A172 (cell line): Measurements from ENCODE around the gene ZFYVE21. TPM values are rescaled to one million over a fixed set of nuclear protein-coding genes. Genes with fewer than 3 reads are reported as not detected.

Experiments used
- DNase-seq: peaks from one replicate; pipeline ENCODE4 v3.0.0-alpha.2; 2015; ENCODE audit warnings: low spot score
- total RNA-seq: library from RNA; depleted of rRNA; stranded (reverse); fragments of >200 nt; shearing (Covaris generic); gene quantifications from 2 replicates; pipeline ENCODE4 v1.2.3, GENCODE V29; 2014

Gene ZFYVE21
- total RNA-seq, 1 experiment from 2014 or later: 57.4 TPM

DNA sequence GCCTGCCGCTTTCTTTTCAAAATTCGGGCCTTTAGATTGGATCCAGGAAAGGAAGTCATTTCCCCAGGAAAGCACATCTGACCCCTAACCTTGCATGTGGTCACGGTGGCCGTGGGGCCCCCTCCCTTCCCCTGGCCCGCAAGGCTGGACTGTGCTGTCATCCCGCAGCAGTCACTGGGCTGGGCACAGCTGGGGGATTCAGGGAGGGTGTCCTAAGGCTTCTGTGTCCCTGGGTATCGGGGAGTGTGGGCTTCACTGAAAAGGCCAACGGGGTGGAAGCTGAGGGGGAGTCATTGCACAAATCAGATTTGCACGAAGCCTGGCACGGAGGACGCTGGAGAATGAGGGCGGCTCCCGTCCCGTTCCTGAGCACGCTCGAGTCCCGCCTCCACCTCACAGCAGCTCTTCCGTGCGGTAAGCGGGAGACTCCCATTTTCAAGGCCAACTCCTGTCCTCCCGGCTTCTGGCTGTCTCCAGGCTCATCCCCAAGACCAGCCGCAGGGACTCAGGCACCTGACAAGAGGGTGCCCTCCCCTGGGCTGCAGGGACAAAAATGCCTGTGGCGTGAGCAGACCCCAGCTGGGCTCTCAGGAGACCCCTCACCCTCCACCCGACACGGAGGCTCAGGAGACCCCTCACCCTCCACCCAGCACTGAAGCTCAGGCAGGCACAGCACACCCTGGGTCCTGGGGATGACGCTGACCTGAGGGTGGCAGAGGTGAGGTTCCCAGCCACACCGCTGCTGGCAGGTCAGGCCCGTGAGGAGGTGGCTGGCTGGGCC, 9.9 kb upstream of the ZFYVE21 start:
- DNase-seq: no peak

DNA sequence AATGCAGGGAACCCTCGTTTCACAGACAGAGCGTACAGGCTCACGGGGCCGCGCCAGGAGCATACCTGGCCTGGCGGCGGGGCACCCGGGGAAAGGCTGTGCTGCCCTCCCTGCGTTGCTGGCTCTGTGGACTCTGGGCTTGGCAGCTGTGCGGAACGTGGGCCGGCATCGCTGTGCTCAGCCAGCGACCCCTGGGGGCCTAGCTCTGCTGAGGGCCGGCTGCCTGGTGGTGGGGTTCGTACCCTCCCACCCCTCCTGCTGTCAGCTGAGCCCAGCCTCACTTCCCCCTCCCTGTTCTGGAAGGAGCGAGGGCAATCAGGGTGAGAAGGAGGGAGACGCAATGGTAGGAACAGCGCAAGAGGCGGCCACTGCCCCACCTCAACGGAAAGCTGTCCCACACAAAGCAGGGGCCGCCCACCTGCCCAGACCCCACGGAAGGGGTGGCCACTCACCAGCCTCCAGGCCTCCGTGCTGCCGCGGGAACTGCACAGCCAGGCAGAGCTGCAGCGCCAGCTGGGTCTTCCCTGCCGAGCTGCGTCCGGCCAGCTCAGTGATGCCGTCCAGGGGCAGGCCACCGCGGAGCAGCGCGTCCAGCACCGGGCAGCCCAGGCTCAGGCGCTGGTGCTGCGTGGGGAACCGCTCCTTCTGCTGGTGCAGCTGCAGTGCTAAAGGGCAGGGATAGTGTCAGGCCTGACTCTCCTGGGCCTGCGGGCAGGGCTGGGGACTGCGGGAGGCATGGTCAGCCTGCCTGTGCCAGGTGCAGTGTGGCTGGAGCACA, 8.9 kb upstream of the ZFYVE21 start:
- DNase-seq: no peak

DNA sequence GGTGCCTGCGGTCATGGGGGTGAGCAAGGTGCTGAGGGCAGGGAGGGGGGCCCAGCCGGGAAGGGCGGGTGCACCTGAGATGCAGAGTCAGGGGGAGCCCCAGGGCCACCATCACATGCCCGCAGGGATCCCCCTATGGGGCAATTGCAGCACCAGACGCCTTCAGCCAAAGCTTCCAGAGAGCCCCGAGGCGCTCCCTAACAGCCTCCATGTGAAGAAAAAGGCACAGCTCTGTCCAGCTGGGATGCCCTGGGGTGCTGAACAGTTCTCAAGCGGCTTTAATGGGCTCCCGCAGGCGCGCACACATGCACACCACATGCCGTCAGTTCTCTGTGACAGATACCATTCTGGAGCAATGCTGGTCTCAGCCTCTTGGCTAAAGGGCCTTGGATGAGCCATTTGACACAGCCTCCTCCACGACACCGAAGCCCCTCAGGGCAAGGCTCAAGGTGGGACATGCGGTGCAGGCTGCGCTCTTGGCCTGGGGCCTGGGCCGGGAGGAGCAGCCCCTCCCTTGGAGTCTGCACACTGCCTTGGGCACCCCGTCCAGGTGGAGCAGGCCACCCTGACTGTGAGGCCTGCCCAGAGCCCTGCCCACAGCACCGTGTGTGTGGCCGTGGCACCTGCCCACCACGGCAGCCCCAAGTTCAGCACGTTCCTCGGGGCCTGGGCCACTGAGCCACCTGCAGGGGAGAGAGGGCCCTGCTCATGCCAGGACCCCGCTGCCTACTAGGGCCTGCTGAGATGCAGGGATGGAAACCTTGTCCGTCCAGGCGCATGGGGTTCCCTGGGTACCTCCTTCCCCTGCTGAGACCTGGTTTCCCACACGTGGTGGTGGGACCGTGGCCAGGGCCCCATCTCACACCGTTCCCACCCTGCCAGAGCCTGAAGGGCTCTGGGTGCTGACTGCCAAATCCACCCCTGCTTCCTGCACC, 8.0 kb upstream of the ZFYVE21 start:
- no peak for DNase-seq

DNA sequence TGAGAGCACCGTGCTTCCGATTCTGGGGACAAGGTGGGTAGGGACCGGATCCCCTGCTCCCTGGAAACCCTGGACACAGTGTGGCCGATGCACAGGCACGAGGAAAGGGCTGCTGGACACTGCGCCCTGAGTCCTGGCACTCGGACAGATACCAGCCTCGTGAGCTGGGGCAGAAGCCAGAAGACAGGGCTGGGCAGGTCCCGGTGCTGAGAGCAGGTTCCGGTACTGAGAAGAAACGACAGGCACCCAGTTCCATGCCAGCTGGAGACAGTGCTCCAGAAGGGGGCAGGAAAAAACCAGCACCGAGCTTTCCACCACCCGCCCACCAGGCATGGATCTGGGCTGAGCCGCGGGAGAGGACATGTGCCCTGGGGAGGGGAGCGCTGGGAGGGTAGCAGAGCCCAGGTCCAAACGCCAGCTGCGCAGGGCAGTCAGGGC, 6.8 kb upstream of the ZFYVE21 start:
- DNase-seq: no peak

DNA sequence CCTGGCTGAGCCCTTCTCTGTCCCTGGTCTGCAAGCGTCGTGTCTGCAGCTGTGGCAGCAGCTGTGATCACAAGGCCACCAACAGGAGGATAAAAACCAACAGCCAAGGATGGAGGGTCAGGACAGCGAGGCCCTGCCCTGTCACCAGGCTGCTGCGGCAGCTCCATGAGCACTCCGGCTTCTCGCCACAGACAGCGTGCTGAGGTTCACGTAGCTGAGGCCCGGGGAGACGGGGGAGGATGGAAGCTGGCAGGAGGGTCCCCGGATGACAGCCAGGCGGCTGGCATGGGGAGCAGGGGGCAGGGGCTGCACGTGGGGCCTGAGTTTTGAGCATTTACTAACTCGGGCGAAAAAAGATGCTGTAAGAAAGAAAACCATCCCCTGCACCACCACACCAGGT, 5.8 kb upstream of the ZFYVE21 start:
- no peak for DNase-seq

DNA sequence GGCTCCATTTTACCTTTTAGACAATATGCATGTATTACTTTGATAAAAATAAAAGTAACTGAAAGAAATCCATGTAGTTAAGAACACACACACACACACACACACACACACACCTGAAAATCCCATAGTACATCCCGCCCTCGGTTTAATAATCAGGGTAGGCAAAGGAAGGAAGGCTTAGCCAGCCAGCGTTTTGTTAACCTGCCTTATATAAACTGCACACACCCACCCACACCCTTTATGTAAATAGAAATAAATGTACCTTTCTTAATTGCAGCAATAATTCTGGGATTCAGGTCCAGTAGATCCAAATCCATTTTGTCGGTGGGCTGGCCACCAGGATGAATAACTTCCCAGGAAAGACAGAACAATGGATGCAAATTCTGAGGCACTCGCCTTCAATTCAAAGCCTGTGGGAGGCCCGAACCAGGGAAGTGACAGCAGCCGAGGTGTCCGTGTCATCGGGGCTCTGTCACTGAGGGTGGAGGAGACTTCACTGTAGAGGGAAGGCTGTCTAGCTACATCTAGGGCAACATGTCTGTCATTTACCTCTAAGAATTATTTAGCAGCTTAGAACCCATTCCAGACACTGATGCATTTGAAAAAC, 4.7 kb upstream of the ZFYVE21 start:
- no peak for DNase-seq

DNA sequence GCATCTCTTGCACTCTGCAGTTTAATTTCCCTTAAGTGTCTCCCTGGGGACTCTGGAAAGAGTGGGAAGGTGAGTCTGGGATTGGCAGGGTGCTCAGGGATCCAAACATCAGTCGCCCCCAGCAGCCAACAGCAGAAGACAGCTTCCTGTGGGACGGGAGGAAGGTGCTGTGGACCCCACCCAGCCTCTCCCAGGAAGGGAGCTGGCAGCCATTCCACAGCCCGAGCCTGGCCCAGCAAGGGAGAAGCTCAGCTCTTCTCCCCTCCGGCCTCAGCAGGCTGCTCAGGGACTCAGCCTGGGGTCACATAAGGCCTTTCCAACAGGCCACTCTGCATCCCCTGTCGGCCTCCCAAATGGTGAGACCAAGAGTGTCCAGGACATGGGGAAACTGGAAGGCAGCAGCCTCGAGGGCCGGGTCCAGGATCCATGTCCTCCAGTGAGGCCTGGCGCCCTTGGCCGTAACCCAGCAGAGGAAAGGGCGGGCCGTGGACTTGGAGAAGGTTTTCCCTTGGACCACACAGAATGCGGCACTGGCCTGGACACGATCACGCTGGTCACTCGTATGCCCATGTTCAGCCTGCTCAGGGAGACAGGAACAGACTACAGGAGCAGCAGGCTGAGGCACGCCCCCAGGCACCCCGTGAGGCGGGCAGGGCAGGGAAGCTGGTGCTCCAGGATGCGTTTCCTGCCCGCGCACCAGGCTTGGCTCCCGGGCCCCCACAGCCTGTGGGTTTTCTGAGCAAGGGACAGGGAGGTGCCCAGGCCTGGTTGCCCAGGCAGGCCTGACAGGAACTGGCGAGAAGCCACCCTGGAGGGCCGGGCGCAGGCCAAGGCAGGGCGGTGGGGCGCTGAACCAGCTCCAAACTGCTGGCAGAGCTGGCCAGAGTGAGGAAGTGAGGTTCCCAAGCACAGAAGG, 3.8 kb upstream of the ZFYVE21 start:
- DNase-seq: peak; percentile 51

DNA sequence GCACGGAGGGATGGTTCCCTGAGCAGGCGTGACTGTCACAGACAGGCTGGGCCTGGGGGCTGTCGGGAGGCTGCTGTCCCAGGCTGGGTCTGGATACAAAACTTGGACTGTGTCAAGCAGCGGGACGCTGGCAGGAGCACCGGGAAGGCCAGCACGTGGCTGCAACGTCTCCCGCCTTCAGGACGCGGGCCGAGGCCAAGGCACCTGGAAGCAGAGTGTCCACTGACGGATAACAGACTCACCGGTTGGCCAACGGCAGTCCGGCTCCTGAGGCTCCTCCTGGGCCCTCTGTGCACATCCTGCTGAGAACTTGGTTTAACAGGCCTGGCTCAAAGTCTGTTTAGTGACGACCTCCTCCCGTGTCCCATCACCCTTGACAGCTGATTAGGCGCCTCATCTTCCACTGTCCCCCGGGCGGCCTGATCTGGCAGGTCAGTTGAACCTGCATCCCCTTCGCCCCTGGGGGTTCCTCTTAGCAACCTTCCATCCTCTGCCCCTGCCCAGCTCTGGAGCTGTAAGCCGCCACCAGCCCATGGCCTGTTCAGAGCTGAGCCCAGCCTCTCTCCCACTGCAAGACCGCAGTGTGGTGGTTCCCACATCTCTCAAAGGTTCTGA, 2.9 kb upstream of the ZFYVE21 start:
- no peak for DNase-seq

DNA sequence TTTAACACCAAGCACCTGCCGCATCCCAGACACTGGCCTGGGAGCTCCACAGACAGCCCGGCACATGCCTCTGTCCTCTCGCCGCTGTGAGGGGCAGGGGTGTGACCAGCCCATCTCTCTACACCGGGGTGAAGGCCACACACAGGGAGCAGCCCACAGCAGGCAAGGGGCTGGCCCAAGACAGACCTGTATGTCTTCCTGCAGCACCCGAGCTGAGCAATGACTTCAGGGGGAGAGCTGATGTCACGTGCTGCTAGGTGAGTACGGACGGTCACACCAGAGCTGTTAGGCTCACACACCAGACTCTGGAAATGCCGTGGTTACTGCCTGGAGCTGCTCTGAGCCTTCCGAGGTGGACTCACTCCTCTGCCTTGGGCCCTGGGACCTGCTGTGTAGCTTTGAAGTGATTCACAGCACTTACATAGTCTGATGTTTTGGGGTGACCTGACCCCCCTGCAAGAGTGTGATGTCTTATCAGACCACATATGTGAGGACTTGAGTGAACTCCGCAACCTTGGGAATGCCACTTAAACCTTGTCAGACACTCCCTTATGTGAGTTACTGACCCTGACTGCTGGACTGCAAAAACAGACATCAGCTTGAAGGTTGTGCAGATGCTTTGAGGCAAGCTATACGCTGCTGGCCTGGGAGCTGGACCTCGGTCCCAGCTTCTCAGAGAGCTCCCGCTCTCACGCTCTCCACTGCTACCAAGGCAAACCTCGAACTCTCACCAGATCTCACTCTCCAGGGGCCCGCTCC, 2.1 kb upstream of the ZFYVE21 start:
- DNase-seq: no peak

DNA sequence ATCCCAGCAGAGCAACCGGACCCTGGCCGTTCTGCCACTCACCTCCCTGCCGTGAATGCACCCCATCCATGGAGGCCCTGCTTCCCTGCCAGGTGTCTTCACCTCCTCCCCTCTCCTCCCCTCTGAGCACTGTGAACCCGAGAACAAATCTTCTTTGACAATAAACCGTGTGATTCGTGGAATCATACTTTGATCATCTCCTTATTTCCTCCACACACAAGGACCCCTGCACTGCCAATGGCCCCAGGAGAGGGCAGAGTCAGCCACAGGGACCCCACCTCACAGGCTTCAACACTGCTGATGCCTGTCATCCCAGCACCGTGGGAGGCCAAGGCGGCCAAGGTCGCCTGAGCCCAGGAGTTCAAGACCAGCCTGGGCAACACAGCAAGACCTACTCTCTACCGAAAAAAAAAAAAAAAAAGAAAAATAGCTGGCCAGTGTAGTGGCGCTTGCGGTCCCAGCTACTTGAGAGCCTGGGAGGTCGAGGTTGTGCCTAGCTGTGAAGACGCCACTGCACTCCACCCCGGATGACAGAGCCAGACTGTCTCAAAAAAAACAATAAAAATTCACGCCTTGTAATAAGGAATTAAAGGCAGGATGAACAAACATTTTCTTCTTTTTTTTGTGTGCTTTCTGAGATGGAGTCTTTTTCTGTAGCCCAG, 1.4 kb upstream of the ZFYVE21 start:
- no peak for DNase-seq

DNA sequence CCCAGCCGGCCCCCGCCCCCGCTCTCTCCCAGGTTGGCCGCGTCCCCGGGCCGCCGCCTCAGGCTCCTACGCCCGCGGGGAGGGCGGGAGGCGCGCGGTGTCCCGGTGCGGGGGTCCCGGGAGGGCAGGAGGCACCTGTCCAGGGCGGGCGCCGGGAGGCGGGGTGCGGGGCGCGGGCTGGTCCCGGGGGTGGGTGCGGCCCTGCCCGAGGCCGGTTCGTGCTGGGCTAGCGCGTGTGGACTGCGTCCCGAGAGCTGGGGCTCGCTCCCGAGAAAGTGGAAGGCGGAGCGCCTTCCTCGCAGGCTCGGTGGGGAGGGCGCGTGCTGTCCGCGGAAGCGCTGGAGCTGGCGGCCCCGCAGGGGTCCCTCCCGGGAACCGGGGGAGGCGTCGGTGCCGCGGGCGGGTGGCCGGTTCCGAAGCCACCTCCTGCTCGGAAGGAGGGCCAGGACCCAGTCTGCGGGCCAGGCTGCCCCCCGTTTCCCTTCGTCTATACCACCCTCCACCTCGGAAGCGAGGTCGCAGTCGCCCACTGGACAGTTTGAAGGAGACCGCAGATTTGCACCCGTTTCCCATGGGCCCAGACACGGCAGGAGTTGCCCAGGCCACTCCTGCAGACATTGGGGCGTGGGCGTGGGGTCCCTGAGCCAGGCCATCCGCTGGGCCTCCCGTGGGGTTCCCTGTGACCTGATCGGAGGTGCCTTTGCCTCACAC, 636 bp downstream of the ZFYVE21 start:
- no peak for DNase-seq

DNA sequence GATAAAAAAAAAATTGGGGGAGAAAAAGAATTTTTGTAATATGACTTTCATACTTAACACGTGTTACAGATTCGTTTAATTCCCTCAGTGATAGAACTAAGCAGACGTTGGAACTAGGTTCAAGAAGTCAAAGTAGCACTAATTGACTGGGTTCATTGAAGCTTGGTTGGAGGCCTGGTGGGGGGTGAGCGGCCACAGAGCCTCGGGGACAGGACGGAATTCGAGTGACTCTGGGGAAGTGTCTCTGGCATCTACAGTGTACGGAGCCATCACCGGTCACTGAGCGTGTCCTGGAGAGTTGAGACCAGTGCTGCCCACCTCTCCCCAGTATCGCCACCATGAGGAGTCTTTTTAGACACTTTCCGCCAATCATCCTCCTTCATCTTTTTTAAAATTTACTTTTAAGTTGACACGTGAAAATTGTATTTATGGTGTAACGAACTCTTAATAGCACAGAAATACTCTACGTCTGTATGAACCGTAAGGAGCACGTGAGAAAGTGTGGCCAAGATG, 1.3 kb downstream of the ZFYVE21 start:
- DNase-seq: no peak

DNA sequence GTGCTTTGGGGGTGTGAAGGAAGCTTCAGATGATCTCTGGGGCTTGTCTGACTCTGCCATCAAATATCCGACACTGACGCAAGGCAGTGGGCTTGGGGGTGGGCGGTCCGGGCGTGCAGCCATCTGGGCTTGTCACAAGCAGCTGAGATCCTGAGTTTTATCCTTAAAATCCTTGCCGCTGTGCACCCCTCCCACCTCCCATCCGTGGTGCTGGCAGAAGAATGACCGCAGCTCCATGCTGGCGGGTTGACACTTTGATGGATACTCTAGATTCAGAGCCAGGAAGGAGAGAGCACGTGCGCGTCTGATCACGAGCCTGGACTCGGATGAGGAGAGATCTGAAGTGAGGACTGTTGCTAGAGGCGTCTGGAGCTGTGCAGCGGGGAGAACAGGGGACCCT, 3.0 kb downstream of the ZFYVE21 start:
- no peak for DNase-seq

DNA sequence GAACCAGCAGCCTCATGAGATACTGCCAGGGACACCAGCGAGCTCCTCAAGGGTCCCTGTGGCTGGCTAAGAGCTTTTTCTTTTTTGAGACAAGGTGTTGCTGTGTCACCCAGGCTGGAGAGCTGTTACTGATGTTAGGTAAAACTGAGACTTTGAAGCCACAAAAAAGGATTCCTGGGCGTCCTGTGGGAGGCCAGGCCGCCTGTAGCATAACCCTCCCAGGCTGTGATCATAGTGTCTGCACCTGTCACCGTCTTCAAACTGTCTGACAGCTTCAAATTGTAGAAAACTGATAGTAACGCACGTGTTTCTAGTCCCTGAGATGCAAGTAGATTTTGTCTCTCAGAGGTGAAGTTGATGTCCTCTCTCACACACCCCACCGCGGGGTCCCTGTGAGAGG, 4.1 kb downstream of the ZFYVE21 start:
- DNase-seq: no peak

DNA sequence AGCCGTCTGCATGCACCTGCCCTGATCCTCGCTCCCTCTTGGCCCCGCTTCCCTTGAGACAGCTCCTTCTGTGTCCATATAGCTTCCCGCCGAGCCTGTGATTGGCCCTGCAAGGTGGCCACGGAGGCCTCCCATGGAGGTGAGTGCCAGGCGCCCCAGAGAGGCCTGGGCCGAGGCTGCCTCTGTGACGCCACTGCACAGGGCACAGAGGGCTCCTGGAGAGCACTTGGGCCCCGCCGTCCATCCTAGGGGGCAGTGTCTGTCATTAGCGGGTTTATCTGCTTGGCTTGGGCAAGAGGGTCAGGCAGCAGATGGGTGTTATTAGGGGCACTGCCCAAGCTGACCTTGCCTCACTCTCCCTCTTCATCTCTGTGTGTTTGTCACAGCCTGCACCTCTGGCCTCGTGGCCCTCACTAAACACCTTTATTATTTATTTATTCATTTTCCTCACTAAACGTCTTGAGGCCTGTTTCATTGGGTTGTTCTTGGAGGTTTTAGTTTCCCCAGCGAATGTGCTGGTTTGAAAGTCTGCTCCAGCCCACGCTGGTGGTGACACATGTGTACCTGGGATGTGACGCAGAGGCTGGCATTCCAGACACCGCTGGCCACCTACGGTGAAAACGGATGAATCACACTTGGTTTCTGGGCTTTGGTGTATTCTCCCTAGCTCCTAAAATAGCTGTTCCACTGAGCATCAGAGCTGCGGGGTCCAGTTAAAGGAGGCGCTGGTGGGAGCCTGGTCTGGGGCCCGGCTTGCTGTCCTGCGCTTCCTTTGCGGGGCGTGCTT, 5.9 kb downstream of the ZFYVE21 start:
- peak; percentile 75 for DNase-seq

DNA sequence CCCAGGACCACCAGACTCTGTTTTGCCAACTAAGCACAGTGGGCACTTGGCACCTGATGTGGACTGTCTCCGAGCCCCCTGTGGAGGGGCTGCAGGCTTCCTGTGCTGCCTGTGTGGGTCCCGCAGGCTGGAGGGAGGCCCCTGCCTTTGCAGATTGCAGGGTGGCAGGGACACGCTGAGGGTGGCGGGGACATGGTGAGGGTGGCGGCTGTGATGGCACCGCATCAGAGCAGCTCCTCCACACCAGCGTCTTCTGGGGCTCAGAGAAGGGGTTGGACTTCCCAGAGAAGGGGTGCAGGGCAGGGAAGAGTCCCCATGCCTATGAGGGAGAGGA, 8.1 kb downstream of the ZFYVE21 start:
- no peak for DNase-seq

DNA sequence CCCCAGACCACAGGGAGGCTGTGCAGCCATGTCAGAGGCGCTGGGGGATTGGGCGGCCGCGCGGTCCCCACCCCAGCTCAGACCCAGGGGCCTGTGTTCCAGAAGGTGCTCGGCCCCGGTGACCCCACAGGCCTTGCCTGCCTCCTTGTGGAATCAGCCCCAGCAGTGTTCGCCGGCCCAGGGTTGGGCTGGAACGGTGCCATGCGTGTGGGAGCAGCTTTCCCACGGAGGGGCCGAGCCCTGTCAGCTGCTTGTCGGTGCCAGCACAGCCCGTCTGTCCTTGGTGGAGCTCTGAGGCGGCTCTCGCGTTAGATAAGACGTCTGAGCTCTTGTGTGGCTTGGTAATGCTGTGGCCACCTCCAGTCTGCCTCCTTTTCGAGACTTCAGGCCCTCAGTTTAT, 8.5 kb downstream of the ZFYVE21 start:
- DNase-seq: no peak
